Duodenal mucosa (tissue), 2 donors: ENCODE results near the gene PLEKHB2.
A peak's percentile ranks its signal among the peaks of the same experiment; 100 is the strongest.

ENCODE experiments used
- H3K27ac ChIP-seq: one replicate; pipeline ENCODE4 v1.7.0; 2013; ENCODE audit warnings: low read depth, low read length
- H3K27me3 ChIP-seq, 2 donors: one replicate each; pipeline ENCODE4 v1.7.0; 2013; ENCODE audit warnings: low read length in 2 of 2, control low read depth in 1 of 2; ENCODE audit not compliant: insufficient read depth in 2 of 2, control insufficient read depth in 1 of 2
- H3K36me3 ChIP-seq, 2 donors: one replicate each; pipeline ENCODE4 v1.7.0; 2013; ENCODE audit warnings: low read length in 2 of 2, control low read depth in 1 of 2; ENCODE audit not compliant: insufficient read depth in 2 of 2, control insufficient read depth in 1 of 2
- H3K4me1 ChIP-seq, 2 donors: one replicate each; pipeline ENCODE4 v1.7.0; 2013; ENCODE audit warnings: low read length in 2 of 2, control low read depth in 1 of 2; ENCODE audit not compliant: insufficient read depth in 2 of 2, control insufficient read depth in 1 of 2
- H3K4me3 ChIP-seq, 2 donors: one replicate each; pipeline ENCODE4 v1.7.0; 2013; ENCODE audit warnings: low read length in 2 of 2, low read depth in 1 of 2
- H3K9ac ChIP-seq, 2 donors: one replicate each; pipeline ENCODE4 v1.7.0; 2013; ENCODE audit warnings: low read length in 2 of 2, low read depth in 1 of 2
- H3K9me3 ChIP-seq, 2 donors: one replicate each; pipeline ENCODE4 v1.7.0; 2013; ENCODE audit warnings: low read length in 2 of 2, control low read depth in 1 of 2; ENCODE audit not compliant: control insufficient read depth in 1 of 2

PLEKHB2 gene, protein sequence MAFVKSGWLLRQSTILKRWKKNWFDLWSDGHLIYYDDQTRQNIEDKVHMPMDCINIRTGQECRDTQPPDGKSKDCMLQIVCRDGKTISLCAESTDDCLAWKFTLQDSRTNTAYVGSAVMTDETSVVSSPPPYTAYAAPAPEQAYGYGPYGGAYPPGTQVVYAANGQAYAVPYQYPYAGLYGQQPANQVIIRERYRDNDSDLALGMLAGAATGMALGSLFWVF

DNA sequence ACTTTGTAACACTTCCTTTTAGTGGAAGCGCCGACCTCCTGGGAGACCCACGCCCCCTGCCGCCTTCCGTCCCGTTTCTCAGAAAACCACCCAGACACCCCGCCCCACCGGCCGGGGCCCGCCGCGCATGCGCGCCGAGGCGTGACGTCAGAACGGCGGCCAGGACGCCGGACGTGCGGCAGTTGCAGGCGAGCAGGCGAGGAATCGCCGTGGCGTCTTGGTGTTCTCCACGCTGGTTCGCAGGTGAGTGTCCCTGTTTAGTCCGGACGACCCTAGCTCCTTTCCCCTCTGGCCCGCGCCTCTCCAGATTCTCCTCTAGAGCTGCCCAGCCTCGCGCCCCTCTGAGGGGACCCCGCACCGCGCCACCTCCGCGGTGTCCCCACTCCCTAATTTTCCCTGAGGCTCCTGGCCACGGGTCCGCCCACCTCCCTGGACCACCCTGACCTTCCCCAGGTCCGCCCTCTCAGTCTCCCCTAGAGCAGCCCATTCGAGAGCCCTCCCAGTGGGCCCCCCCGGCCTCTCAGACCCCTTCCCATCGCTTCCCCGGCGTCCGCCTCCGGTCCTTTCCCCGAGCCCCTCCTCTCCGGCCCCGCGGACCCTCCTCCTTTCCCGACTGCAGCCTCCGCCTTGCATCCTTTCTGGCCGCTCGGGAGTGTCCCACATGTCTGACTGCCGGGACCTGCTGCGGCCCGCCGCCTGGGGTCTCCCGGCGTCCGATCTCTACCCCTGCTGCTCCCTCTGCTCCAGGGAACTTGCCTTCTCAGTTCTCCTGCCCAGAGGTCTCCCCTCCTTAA is at the start of gene PLEKHB2:
Gene PLEKHB2 (plus strand): TSS at position 181 of the 794 bp plus-strand sequence. CDS start 15,606 bp downstream, outside the sequence.
- Histone ChIP-seq H3K4me1 (peaks cover 18 to 26% of the 10 kb centered on the region in 2 donors), H3K4me3 (peak within 1 kb of the TSS; percentile 77 to 96), H3K9ac (peak within 1 kb of the TSS; percentile 92 to 94), H3K27ac (peak within 1 kb of the TSS; percentile 89), H3K9me3 (no peaks in the 10 kb centered on the region), H3K27me3 (no peaks in the 10 kb centered on the region), H3K36me3 (no peaks in the 10 kb centered on the region)

DNA sequence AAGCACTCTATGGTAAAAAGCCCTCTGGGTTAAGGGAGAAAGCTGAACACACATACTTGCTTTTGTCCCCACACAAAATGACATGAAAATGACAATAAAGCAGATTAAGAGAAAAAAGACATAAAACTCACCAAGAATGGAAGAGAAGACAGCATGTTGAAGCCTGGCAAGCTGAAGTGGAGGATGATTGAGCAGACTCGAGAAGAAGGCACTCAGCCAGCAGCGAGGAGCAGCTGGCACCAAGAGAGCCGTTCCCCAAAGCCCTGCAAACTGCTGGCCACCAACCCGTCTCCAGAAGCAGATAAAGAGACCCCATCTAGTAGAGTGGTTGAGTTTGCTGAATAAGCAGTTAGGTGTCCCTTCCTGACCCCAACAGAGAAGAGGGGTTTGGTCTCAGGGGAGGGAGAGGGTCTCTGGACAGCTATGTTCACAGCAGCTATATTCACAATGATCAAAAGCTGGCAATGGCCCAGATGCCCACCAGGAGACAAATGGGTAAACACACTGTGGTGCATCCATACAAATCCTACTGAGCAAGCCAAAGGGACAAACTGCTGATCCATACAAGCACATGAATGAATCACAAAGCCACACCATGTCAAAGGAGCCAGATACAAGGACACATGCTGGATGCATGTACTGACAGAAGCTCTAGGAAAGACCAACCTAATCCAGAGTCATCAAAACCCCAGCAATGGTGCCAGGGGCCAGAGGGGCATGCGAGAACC is 48.8 kb upstream of the PLEKHB2 start:
- no peak overlapping the region for H3K9ac ChIP-seq
- no peak overlapping the region for H3K27ac ChIP-seq
- no peak overlapping the region for H3K4me3 ChIP-seq
- H3K9me3 ChIP-seq: no peaks in the 10 kb centered on the region
- H3K27me3 ChIP-seq: no peaks in the 10 kb centered on the region
- H3K4me1 ChIP-seq: peaks cover 0 to 3% of the 10 kb centered on the region in 2 donors
- peaks cover 43 to 79% of the 10 kb centered on the region in 2 donors for H3K36me3 ChIP-seq

DNA sequence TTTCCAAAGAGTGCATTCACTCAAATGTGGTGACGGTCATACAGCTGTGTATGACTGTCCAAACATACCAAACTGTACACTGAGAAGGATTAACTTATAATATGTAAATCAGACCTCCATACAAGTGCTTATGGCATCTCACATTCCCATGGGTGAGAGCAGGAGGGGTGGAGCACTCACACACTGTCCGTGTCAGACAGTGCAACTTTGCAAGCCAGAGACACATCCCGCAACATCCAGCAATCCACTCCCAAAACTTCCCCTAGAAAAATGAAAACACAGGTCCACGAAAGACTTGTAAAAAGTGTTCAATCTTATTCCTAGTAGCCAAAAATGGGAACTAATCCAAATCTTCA is 48.2 kb upstream of the PLEKHB2 start:
- Histone ChIP-seq H3K9ac (no peak overlapping the region), H3K27ac (no peak overlapping the region), H3K4me1 (peaks cover 0 to 3% of the 10 kb centered on the region in 2 donors), H3K9me3 (no peaks in the 10 kb centered on the region), H3K36me3 (peaks cover 39 to 78% of the 10 kb centered on the region in 2 donors), H3K27me3 (no peaks in the 10 kb centered on the region), H3K4me3 (no peak overlapping the region)

DNA sequence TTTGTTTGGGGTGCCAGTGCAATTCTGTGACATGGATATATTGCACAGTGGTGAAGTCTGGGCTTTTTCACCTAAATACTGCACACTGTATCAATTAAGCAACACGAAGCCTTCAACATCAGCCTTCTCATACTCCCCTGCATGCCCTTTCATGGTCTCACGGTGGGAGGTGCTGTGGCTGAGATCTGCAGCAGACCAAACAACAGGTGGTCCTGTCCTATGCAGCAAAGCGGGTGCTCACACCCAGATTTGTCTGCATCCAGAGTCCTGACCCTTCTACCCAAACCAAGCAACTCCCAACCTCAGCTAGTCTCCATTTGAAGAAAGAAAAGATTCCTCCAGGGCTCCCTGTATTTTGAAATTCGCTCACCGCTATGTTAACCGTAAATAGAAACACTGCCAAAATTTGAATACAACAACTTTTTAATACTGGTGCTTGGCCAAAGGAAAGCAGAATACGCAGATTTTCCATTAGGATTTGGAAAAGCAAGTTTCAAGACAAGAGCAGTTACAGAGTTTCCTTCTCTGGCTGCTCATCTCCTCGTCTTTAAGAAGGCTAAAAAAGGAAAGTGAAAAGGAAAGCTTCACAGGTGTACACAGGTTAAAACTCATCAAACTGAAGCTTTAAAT is 46.8 kb upstream of the PLEKHB2 start:
- Histone ChIP-seq H3K27me3 (no peaks in the 10 kb centered on the region), H3K9me3 (no peaks in the 10 kb centered on the region), H3K9ac (no peak overlapping the region), H3K27ac (no peak overlapping the region), H3K4me3 (no peak overlapping the region), H3K4me1 (peaks cover 0 to 3% of the 10 kb centered on the region in 2 donors), H3K36me3 (peaks cover 32 to 78% of the 10 kb centered on the region in 2 donors)

DNA sequence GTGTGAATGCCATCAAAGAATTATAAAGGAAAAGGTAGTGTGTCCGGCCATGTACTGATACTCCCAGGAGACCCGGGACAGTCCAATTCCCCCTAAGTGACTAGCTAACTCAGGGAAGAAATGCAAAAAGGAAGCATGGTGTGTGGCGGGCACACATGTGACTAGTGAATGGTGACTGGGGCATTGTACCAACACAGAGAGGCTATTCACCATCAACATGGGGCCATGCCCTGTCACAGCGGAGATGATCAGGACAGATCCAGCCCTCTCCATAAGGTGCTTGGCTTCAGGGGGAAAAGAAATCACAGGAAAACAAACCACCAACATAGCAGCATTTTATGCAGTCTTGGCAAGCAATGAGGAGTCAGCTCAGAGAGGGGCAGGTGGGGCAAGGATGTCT is 46.2 kb upstream of the PLEKHB2 start:
- Histone ChIP-seq H3K27ac (no peak overlapping the region), H3K27me3 (no peaks in the 10 kb centered on the region), H3K9me3 (no peaks in the 10 kb centered on the region), H3K9ac (no peak overlapping the region), H3K4me1 (peaks cover 0 to 3% of the 10 kb centered on the region in 2 donors), H3K4me3 (no peak overlapping the region), H3K36me3 (peaks cover 32 to 75% of the 10 kb centered on the region in 2 donors)

DNA sequence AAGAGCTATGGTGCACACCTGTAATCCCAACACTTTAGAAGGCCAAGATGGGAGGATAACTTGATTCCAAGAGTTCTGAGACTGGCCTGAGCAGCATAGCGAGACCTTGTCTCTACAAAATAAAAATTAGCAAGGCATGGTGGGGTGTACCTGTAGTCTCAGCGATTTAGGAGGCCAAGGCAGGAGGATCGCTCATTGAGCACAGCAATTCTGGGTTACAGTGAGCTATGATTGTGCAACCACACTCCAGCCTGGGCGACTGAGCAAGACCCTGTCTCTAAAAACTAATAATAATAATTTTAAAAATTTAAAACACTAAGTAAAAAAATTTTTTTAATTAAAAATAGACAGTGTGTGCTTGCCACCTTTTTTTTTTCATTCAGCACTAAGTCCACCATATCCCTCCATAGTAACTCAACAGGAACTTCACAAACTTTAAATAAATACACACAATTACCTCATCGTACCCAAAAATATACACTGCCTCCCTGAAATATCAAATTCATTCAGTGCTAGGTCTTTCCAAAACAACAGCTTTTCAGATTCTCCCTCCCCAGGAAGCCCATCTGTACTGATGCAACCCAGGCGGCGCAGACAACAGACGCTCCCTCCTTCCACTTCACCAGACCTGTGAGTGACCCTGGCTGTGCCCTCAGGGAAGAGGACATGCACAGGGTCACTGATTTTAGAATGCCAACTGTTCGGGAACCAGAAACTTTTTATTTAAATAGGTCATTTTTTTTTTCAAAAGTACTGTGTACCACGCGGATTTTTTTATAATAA is 41.4 kb upstream of the PLEKHB2 start:
- Histone ChIP-seq H3K27me3 (no peaks in the 10 kb centered on the region), H3K36me3 (peaks cover 12 to 52% of the 10 kb centered on the region in 2 donors), H3K9me3 (no peaks in the 10 kb centered on the region), H3K9ac (no peak overlapping the region), H3K4me3 (no peak overlapping the region), H3K27ac (no peak overlapping the region), H3K4me1 (peaks cover 0 to 3% of the 10 kb centered on the region in 2 donors)

DNA sequence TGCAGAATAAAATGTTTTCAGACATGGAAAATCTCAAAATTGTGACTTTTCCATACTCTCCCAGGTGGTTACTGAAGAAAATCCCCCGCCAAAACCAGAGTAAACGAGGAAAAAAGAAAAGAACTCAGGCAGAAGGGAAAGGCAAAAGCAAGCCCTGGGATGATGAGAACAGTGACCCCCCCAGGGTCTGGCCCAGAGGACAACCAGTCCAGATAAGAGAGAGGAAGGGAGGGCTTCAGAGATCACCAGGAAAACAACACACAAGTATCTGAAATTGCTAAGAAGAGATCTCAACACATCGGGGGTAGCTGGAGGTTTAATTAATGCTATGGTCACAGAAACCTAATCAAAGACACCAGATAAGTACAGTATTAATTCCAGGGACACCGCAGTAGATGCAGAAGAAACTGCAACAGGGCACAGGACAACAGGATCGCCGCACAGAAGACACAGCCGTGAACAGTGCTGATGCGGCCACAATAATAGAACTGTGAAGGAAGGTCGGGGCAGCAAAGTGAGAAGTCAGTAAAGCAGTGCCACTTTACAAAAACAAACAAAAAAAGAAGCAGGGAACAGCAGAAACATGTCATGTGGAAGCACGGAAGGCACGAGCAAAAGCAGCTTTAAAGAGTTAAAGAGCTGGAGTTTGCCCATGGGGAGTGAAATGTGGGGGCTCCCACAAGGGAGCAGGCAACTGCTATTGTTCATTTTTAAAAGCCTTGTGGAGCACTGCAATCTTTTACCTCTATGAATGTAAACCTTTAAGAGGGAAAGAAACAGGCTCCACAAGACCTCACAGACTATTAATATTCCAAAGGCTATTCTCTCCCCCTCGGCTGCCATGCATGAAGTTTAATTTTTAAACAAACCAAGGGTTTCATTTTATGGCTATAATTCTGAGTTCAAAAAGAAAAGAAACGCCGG is 40.3 kb upstream of the PLEKHB2 start:
- Histone ChIP-seq H3K4me3 (no peak overlapping the region), H3K4me1 (no peaks in the 10 kb centered on the region), H3K36me3 (peaks cover 5 to 51% of the 10 kb centered on the region in 2 donors), H3K27me3 (no peaks in the 10 kb centered on the region), H3K27ac (no peak overlapping the region), H3K9ac (no peak overlapping the region), H3K9me3 (no peaks in the 10 kb centered on the region)

DNA sequence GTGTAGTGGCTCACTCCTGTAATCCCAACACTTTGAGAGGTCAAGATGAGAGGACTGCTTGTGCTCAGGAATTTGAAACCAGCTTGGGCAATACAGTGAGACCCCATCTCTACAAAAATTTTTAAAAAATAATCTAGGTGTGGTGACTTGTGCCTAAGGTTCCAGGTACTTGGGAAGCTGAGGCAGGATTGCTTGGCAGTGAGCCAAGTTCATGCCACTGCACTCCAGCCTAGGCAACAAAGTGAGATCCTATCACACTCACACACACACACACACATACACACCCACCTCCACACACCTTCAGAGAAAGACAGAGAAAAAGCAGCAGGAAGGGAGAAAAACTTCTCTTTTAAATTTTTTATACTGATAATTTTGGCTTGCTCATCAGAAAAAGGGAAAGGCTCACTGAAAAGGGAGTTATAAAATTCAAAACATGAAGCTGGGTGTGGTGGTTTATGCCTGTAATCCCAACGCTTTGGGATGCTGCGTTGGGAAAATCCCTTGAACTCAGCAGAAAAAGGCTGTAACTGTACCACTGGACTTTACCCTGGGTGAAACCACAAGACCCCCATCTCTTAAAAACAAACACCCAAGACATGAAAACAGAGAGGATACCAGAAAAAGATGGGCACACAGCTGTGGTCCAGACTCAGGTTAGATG is 37.5 kb upstream of the PLEKHB2 start:
- Histone ChIP-seq H3K27me3 (no peaks in the 10 kb centered on the region), H3K9me3 (no peaks in the 10 kb centered on the region), H3K9ac (no peak overlapping the region), H3K4me3 (no peak overlapping the region), H3K27ac (no peak overlapping the region), H3K4me1 (no peaks in the 10 kb centered on the region), H3K36me3 (peaks cover 18 to 60% of the 10 kb centered on the region in 2 donors)
